GM19397 (cell line): ENCODE data around the gene TENM3.
A peak's percentile ranks its signal among the peaks of the same experiment; 100 is the strongest.

Source experiments
- ATAC-seq: cut with Tn5 transposase; IDR thresholded peaks from one replicate; pipeline ENCODE4 v1.9.1; 2021; ENCODE audit warnings: mild to moderate bottlenecking, moderate library complexity; ENCODE audit not compliant: unreplicated experiment

TENM3 gene

GRCh38 chr4:182447767-182448280 lies 204.6 kb downstream of the TENM3 start:
- ATAC-seq: no peak

GRCh38 chr4:182448281-182449151 lies 205.3 kb downstream of the TENM3 start:
- ATAC-seq: peak; percentile 93

- no peak for ATAC-seq
These were observed 206.2 kb downstream of the TENM3 start for GRCh38 chr4:182449186-182449929.

GRCh38 chr4:182449930-182450439 lies 206.8 kb downstream of the TENM3 start:
- no peak for ATAC-seq

- ATAC-seq: no peak
These were observed 208.2 kb downstream of the TENM3 start for GRCh38 chr4:182451441-182451840.

- no peak for ATAC-seq
These were observed 210.6 kb downstream of the TENM3 start for GRCh38 chr4:182453830-182454229.

GRCh38 chr4:182454440-182455013 lies 211.3 kb downstream of the TENM3 start:
- no peak for ATAC-seq

GRCh38 chr4:182465114-182465513 lies 221.9 kb downstream of the TENM3 start:
- no peak for ATAC-seq

- ATAC-seq: no peak
These were observed 222.8 kb downstream of the TENM3 start for GRCh38 chr4:182465979-182466378.

- ATAC-seq: no peak
These were observed 227.0 kb downstream of the TENM3 start for GRCh38 chr4:182470215-182470614.

GRCh38 chr4:182475539-182475938 lies 232.3 kb downstream of the TENM3 start:
- ATAC-seq: no peak

- ATAC-seq: no peak
These were observed 235.3 kb downstream of the TENM3 start for GRCh38 chr4:182478475-182478874.

GRCh38 chr4:182483685-182484084 lies 240.5 kb downstream of the TENM3 start:
- ATAC-seq: no peak

GRCh38 chr4:182486881-182487280 lies 243.7 kb downstream of the TENM3 start:
- no peak for ATAC-seq

GRCh38 chr4:182488896-182489295 lies 245.7 kb downstream of the TENM3 start:
- ATAC-seq: no peak

- ATAC-seq: no peak
These were observed 246.4 kb downstream of the TENM3 start for GRCh38 chr4:182489607-182490006.

- ATAC-seq: no peak
These were observed 248.5 kb downstream of the TENM3 start for GRCh38 chr4:182491719-182492118.

- ATAC-seq: peak; percentile 45
These were observed 249.2 kb downstream of the TENM3 start for GRCh38 chr4:182492423-182492822.

GRCh38 chr4:182493377-182493776 lies 250.2 kb downstream of the TENM3 start:
- ATAC-seq: no peak

GRCh38 chr4:182494103-182494502 lies 250.9 kb downstream of the TENM3 start:
- ATAC-seq: no peak

- ATAC-seq: no peak
These were observed 251.8 kb downstream of the TENM3 start for GRCh38 chr4:182495031-182495430.
